H1 (cell line): ENCODE measurements around the gene BTBD9. TPM values are rescaled to one million over a fixed set of nuclear protein-coding genes. Genes with fewer than 3 reads are reported as not detected.

ENCODE experiments used
- CTCF ChIA-PET: fragments of 300-600 bp; sonication (Branson Sonifier 250); formaldehyde crosslinking; loops from one replicate; lab custom pipeline; 2021; ENCODE audit not compliant: partially characterized antibody; lab: Charles Lee
- POLR2A ChIA-PET: fragments of 300-600 bp; sonication (Branson Sonifier 250); formaldehyde crosslinking; loops from one replicate; lab custom pipeline; 2021; ENCODE audit warnings: inconsistent platforms; ENCODE audit not compliant: partially characterized antibody; lab: Charles Lee
- DNase-seq, 2 experiments: peaks; one replicate each; pipeline versions ENCODE4 v3.0.0 to v3.0.0-alpha.2; 2010 to 2022; ENCODE audit warnings: low spot score in 2 of 2, low read depth in 1 of 2, mixed read lengths in 1 of 2
- FAIRE-seq: peaks from 2 replicates; lab custom pipeline; 2011; peaks lifted over from hg19 to GRCh38; lab: Jason Lieb, UNC
- H2AFZ ChIP-seq: 2 replicates; pipeline ENCODE4 v1.8.1; 2012; ENCODE audit warnings: low read length, inconsistent platforms
- H2AK5ac ChIP-seq: 2 replicates; pipeline ENCODE4 v1.6.1; 2013; ENCODE audit warnings: low read depth, low read length
- H2BK120ac ChIP-seq: replicated peaks from 2 replicates; pipeline ENCODE3; 2013; ENCODE audit warnings: low read depth, low read length, inconsistent platforms
- H2BK12ac ChIP-seq: 2 replicates; pipeline ENCODE4 v1.6.1; 2013; ENCODE audit warnings: low read depth, low read length
- H2BK15ac ChIP-seq: 2 replicates; pipeline ENCODE4 v1.6.1; 2013; ENCODE audit warnings: low read length
- H2BK20ac ChIP-seq: 2 replicates; pipeline ENCODE4 v1.6.1; 2013; ENCODE audit warnings: low read length
- H2BK5ac ChIP-seq: 2 replicates; pipeline ENCODE4 v1.6.1; 2013; ENCODE audit warnings: low read depth, low read length
- H3K14ac ChIP-seq: 2 replicates; pipeline ENCODE4 v1.6.1; 2013; ENCODE audit warnings: inconsistent platforms; ENCODE audit not compliant: insufficient read length
- H3K18ac ChIP-seq: 2 replicates; pipeline ENCODE4 v1.6.1; 2013; ENCODE audit warnings: low read length; ENCODE audit errors: extremely low read depth
- H3K23ac ChIP-seq: 2 replicates; pipeline ENCODE4 v1.6.1; 2013; ENCODE audit warnings: inconsistent platforms; ENCODE audit not compliant: insufficient read length
- H3K23me2 ChIP-seq: 2 replicates; pipeline ENCODE4 v1.6.1; 2013; ENCODE audit warnings: low read depth, low read length
- H3K27ac ChIP-seq: 2 replicates; pipeline ENCODE4 v1.6.1; 2011; ENCODE audit warnings: low read depth, low read length, inconsistent platforms
- H3K27me3 ChIP-seq, 4 experiments: replicated peaks in 1 of 4; 1 replicate in 1 of 4; 2 replicates in 3 of 4; pipeline versions ENCODE4 v1.6.1 to v1.8.1; 2011 to 2013; ENCODE audit warnings: low read length in 3 of 4, mild to moderate bottlenecking in 3 of 4, inconsistent platforms in 2 of 4, mixed read lengths in 2 of 4, moderate library complexity in 1 of 4; ENCODE audit not compliant: control insufficient read depth in 3 of 4, insufficient read depth in 3 of 4; ENCODE audit errors: extremely low read depth in 1 of 4
- H3K36me3 ChIP-seq, 4 experiments: 2 replicates each; pipeline versions ENCODE4 v1.6.1 to v1.8.1; 2011 to 2013; ENCODE audit warnings: mild to moderate bottlenecking in 4 of 4, low read length in 3 of 4, moderate library complexity in 2 of 4, control low read depth in 1 of 4, inconsistent platforms in 1 of 4; ENCODE audit not compliant: insufficient read depth in 4 of 4, control insufficient read depth in 2 of 4
- H3K4ac ChIP-seq: replicated peaks from 2 replicates; pipeline ENCODE3; 2013; ENCODE audit warnings: low read length, low read depth, mixed read lengths, inconsistent platforms; ENCODE audit not compliant: insufficient read length
- H3K4me1 ChIP-seq, 4 experiments: replicated peaks in 1 of 4; 1 replicate in 1 of 4; 2 replicates in 3 of 4; pipeline versions ENCODE4 v1.6.1 to v1.8.1; 2011 to 2013; ENCODE audit warnings: low read length in 3 of 4, inconsistent platforms in 2 of 4, mixed read lengths in 1 of 4; ENCODE audit not compliant: insufficient read depth in 4 of 4, control insufficient read depth in 3 of 4
- H3K4me2 ChIP-seq, 2 experiments: 2 replicates each; pipeline versions ENCODE4 v1.6.1 to v1.8.1; 2011 to 2013; ENCODE audit warnings: low read depth in 2 of 2, low read length in 2 of 2, control low read depth in 1 of 2, inconsistent platforms in 1 of 2, mild to moderate bottlenecking in 1 of 2; ENCODE audit not compliant: insufficient read depth in 1 of 2
- H3K4me3 ChIP-seq, 4 experiments: fragments of 200-600, 300-600 bp in 1 of 4; sonication (generic), shearing (Covaris generic), sonication (Bioruptor Twin) in 1 of 4; 2 replicates each; pipeline versions ENCODE4 v1.5.1 to v1.8.1; 2011 to 2016; ENCODE audit warnings: low read length in 4 of 4, low read depth in 3 of 4, control low read depth in 2 of 4, inconsistent platforms in 2 of 4, mild to moderate bottlenecking in 2 of 4, mixed read lengths in 1 of 4, moderate library complexity in 1 of 4; ENCODE audit not compliant: insufficient read depth in 2 of 4; ENCODE audit errors: extremely low read depth in 1 of 4
- H3K56ac ChIP-seq: replicated peaks from 2 replicates; pipeline ENCODE3; 2013; ENCODE audit warnings: low read depth, mild to moderate bottlenecking, mixed read lengths, low read length, inconsistent platforms; ENCODE audit not compliant: insufficient read length
- H3K79me1 ChIP-seq: 2 replicates; pipeline ENCODE4 v1.6.1; 2013; ENCODE audit warnings: low read depth, low read length, control low read depth
- H3K79me2 ChIP-seq, 2 experiments: 2 replicates each; pipeline versions ENCODE4 v1.6.1 to v1.8.1; 2012 to 2013; ENCODE audit warnings: low read length in 2 of 2, mild to moderate bottlenecking in 2 of 2, inconsistent platforms in 1 of 2; ENCODE audit not compliant: insufficient read depth in 2 of 2, control insufficient read depth in 1 of 2
- H3K9ac ChIP-seq, 4 experiments: replicated peaks in 1 of 4; 1 replicate in 1 of 4; 2 replicates in 3 of 4; pipeline versions ENCODE4 v1.6.1 to v1.8.1; 2011 to 2013; ENCODE audit warnings: low read depth in 3 of 4, low read length in 3 of 4, control low read depth in 2 of 4, mild to moderate bottlenecking in 2 of 4, moderate library complexity in 2 of 4, inconsistent platforms in 1 of 4; ENCODE audit errors: extremely low read depth in 1 of 4
- H3K9me3 ChIP-seq, 2 experiments: 2 replicates each; pipeline versions ENCODE4 v1.6.1 to v1.8.1; 2012 to 2013; ENCODE audit warnings: mild to moderate bottlenecking in 2 of 2, moderate library complexity in 2 of 2, control low read depth in 1 of 2, inconsistent platforms in 1 of 2, low read depth in 1 of 2, low read length in 1 of 2, mixed read lengths in 1 of 2; ENCODE audit not compliant: insufficient read depth in 2 of 2
- H4K20me1 ChIP-seq, 2 experiments: replicated peaks in 1 of 2; 2 replicates each; pipeline versions ENCODE3 to v1.8.1; 2011 to 2013; ENCODE audit warnings: inconsistent platforms in 2 of 2, low read length in 2 of 2, mild to moderate bottlenecking in 1 of 2; ENCODE audit not compliant: insufficient read depth in 2 of 2, control insufficient read depth in 1 of 2
- H4K5ac ChIP-seq: 2 replicates; pipeline ENCODE4 v1.6.1; 2013; ENCODE audit warnings: low read length, low read depth, mixed read lengths, inconsistent platforms; ENCODE audit not compliant: insufficient read length
- H4K8ac ChIP-seq: 2 replicates; pipeline ENCODE4 v1.8.0; 2013; ENCODE audit warnings: mild to moderate bottlenecking, moderate library complexity, low read length, inconsistent platforms; ENCODE audit not compliant: insufficient read depth; ENCODE audit errors: extremely low read depth
- H4K91ac ChIP-seq: replicated peaks from 2 replicates; pipeline ENCODE3; 2013; ENCODE audit warnings: low read length, mixed read lengths, inconsistent platforms; ENCODE audit not compliant: insufficient read length
- CEBPB ChIP-seq: IDR thresholded peaks from 2 replicates; pipeline ENCODE4 v1.6.1; 2012; ENCODE audit warnings: low read depth, low read length
- CREB1 ChIP-seq: IDR thresholded peaks from 2 replicates; pipeline ENCODE4 v1.6.1; 2012; ENCODE audit warnings: inconsistent platforms
- CTCF ChIP-seq, 3 experiments: IDR thresholded peaks; 1 replicate in 2 of 3; 2 replicates in 1 of 3; pipeline versions ENCODE4 v1.5.1 to v1.6.1; 2011; ENCODE audit warnings: low read length in 3 of 3, mild to moderate bottlenecking in 3 of 3, inconsistent platforms in 2 of 3, low read depth in 1 of 3, moderate library complexity in 1 of 3; ENCODE audit not compliant: insufficient read depth in 1 of 3; ENCODE audit errors: control extremely low read depth in 1 of 3
- EGR1 ChIP-seq: IDR thresholded peaks from 2 replicates; pipeline ENCODE4 v1.6.1; 2011; ENCODE audit warnings: low read depth, low read length, borderline replicate concordance
- GABPA ChIP-seq: IDR thresholded peaks from 2 replicates; pipeline ENCODE4 v1.6.1; 2011; ENCODE audit warnings: mild to moderate bottlenecking, low read length, moderate library complexity, borderline replicate concordance; ENCODE audit not compliant: insufficient read depth
- JUN ChIP-seq: IDR thresholded peaks from 2 replicates; pipeline ENCODE4 v1.6.1; 2011; ENCODE audit warnings: low read depth, mild to moderate bottlenecking, improper control_type of control experiment, low read length
- NRF1 ChIP-seq: IDR thresholded peaks from 2 replicates; pipeline ENCODE4 v1.6.1; 2011; ENCODE audit warnings: mild to moderate bottlenecking, low read depth, low read length, improper control_type of control experiment
- RNF2 ChIP-seq: fragments of 200-900, 300-1000 bp; sonication (generic); IDR thresholded peaks from 2 replicates; pipeline ENCODE4 v1.7.1; 2016; ENCODE audit warnings: borderline replicate concordance, low read depth, mild to moderate bottlenecking, antibody characterized with exemption, low read length; ENCODE audit not compliant: poor library complexity, severe bottlenecking; ENCODE audit errors: missing control alignments
- SIRT6 ChIP-seq: IDR thresholded peaks from one replicate; pipeline ENCODE4 v1.7.1; 2012; ENCODE audit warnings: low read length, inconsistent platforms
- TCF12 ChIP-seq: IDR thresholded peaks from 2 replicates; pipeline ENCODE4 v1.6.1; 2011; ENCODE audit warnings: low read depth, mild to moderate bottlenecking, low read length
- WGBS, 2 experiments: shearing (Covaris generic) in 1 of 2; methylation state at CpG; one replicate each; pipeline versions ENCODE4 v1.1.6 to v1.1.7; 2013 to 2015; ENCODE audit warnings: low lambda C conversion rate in 2 of 2, mixed read lengths in 2 of 2, inconsistent platforms in 1 of 2, low coverage in 1 of 2, missing lambda C conversion rate in 1 of 2; ENCODE audit not compliant: insufficient replicate concordance in 2 of 2, insufficient coverage in 1 of 2, insufficient read length in 1 of 2; ENCODE audit errors: extremely low coverage in 1 of 2, missing lambda C conversion rate in 1 of 2; 5-methylcytosine and 5-hydroxymethylcytosine counted together
- polyA plus RNA-seq, 7 experiments: library from polyadenylated mRNA; depleted of rRNA in 3 of 7; stranded (reverse) in 5 of 7; unstranded in 2 of 7; fragments of >200 nt in 5 of 7; fragments of 200-250 nt in 2 of 7; gene quantifications; 1 replicate in 5 of 7; 2 replicates in 1 of 7; 4 replicates in 1 of 7; pipeline versions ENCODE4 v1.2.1 to v1.2.3, GENCODE V29; 2011 to 2013; ENCODE audit warnings: missing spikeins in 2 of 7, mixed read lengths in 2 of 7
- total RNA-seq: library from RNA; stranded (reverse); fragmentation: NEBNext Ultra II Directional; extraction: Animal tissue kit (Norgen Biotek cat#: 25700); gene quantifications from 2 replicates; pipeline ENCODE4 v1.2.1, GENCODE V29; 2021

BTBD9 gene
- total and polyA plus RNA-seq, 2 of the 8 experiments (the other 6 are each of a cell fraction or from before 2014, with no cell fraction given) = 0.92 to 4.1 TPM

GRCh38 chr6:38326837-38327236 is 312.9 kb downstream of the BTBD9 start:
- 64% methylated on average over 1 of the region's 1 CpG; no CpG with 5 or more reads in 1 of the 2 experiments for WGBS, 2 experiments
- Histone ChIP-seq H2BK12ac (no peak overlapping the region), H3K79me1 (no peaks in the 10 kb centered on the region), H3K9ac (no peak overlapping the region), H3K18ac (no peak overlapping the region), H2BK15ac (no peak overlapping the region), H3K4ac (no peak overlapping the region), H3K4me2 (no peak overlapping the region), H3K36me3 (no peaks in the 10 kb centered on the region), H4K5ac (no peak overlapping the region), H3K27ac (no peak overlapping the region), H3K23me2 (no peaks in the 10 kb centered on the region; the same call in 1 of the 2 replicates), H2AFZ (no peak overlapping the region), H3K56ac (no peak overlapping the region), H4K8ac (no peak overlapping the region), H2AK5ac (no peak overlapping the region), H3K79me2 (no peaks in the 10 kb centered on the region), H3K4me1 (no peaks in the 10 kb centered on the region), H4K91ac (no peak overlapping the region), H3K27me3 (no peaks in the 10 kb centered on the region), H2BK5ac (no peak overlapping the region), H3K4me3 (no peak overlapping the region), H3K23ac (no peak overlapping the region), H4K20me1 (no peaks in the 10 kb centered on the region), H3K14ac (no peak overlapping the region), H3K9me3 (no peaks in the 10 kb centered on the region), H2BK120ac (no peak overlapping the region), H2BK20ac (no peak overlapping the region)
- ChIA-PET POLR2A (no interaction called here), CTCF (interaction anchor here (1.4 kb wide), 1 partner anchor 9 kb away, joined by 5 read pairs; no protein-coding TSS in a partner anchor)
- FAIRE-seq = no peak
- DNase-seq = no peak
- TF ChIP-seq RNF2 = no peak
- TF ChIP-seq TCF12 = no peak
- no peak for TF ChIP-seq SIRT6
- no peak for TF ChIP-seq EGR1
- TF ChIP-seq CEBPB = no peak
- no peak for TF ChIP-seq NRF1
- no peak for TF ChIP-seq GABPA
- no peak for TF ChIP-seq JUN
- TF ChIP-seq CREB1 = no peak
- TF ChIP-seq CTCF (IDR thresholded peaks at IDR 0.05; ENCODE audit: control extremely low read depth in 1 of 3, insufficient read depth in 1 of 3, low read depth in 1 of 3, low read length in 3 of 3) = no peak
